SU-DHL-6 (cell line): Measurements from ENCODE around the gene GJA10.

Source experiments
- CTCF ChIP-seq: fragments of 200-600 bp; sonication (generic); IDR thresholded peaks from one replicate; pipeline ENCODE4 v1.5.1; 2017; ENCODE audit warnings: antibody characterized with exemption, mild to moderate bottlenecking, low read length, moderate library complexity; ENCODE audit not compliant: insufficient read depth, poor library complexity, severe bottlenecking
- EZH2phosphoT487 ChIP-seq: fragments of 200-600 bp; sonication (generic), shearing (Covaris generic); conservative IDR thresholded peaks from 2 replicates; pipeline ENCODE4 v1.6.1; 2018; ENCODE audit warnings: mild to moderate bottlenecking, antibody characterized with exemption, low read length, moderate library complexity, mixed read lengths

- TF ChIP-seq CTCF (no peak), EZH2phosphoT487 (no peak)
Observed at GRCh38 chr6:89859744-89860143, 34.5 kb upstream of the GJA10 start.
